Astrocyte of the spinal cord (primary cell): ENCODE data around the gene AOPEP.

Experiments
- DNase-seq: peaks from one replicate; pipeline ENCODE4 v3.0.0; 2011; ENCODE audit warnings: low read depth, low spot score
- H3K4me3 ChIP-seq: 2 replicates; pipeline ENCODE4 v1.5.1; 2011; ENCODE audit warnings: low read depth, mild to moderate bottlenecking, low read length, moderate library complexity
- in situ Hi-C: cut with HindIII; loops from 2 replicates; pipeline ENCODE4 v1.10.0; 2017; ENCODE audit warnings: low sequenced_read_pairs
- TF ChIP-seq, protein P1 (sequence below): IDR thresholded peaks from 2 replicates; pipeline ENCODE4 v1.5.1; 2012; ENCODE audit warnings: low read depth, mild to moderate bottlenecking, low read length, inconsistent platforms

Gene AOPEP

GRCh38 chr9:94993821-94994165 is 267.3 kb downstream of the AOPEP start:
- in situ Hi-C loops, result no loop called here
- TF ChIP-seq, protein P1, sequence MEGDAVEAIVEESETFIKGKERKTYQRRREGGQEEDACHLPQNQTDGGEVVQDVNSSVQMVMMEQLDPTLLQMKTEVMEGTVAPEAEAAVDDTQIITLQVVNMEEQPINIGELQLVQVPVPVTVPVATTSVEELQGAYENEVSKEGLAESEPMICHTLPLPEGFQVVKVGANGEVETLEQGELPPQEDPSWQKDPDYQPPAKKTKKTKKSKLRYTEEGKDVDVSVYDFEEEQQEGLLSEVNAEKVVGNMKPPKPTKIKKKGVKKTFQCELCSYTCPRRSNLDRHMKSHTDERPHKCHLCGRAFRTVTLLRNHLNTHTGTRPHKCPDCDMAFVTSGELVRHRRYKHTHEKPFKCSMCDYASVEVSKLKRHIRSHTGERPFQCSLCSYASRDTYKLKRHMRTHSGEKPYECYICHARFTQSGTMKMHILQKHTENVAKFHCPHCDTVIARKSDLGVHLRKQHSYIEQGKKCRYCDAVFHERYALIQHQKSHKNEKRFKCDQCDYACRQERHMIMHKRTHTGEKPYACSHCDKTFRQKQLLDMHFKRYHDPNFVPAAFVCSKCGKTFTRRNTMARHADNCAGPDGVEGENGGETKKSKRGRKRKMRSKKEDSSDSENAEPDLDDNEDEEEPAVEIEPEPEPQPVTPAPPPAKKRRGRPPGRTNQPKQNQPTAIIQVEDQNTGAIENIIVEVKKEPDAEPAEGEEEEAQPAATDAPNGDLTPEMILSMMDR, result no peak
- H3K4me3 ChIP-seq, result no peak overlapping the region
- no peak for DNase-seq

- H3K4me3 ChIP-seq, result no peak overlapping the region
- in situ Hi-C loops, result no loop called here
- TF ChIP-seq, protein P1, result no peak
- no peak for DNase-seq
Measured at GRCh38 chr9:94995048-94995693, 268.7 kb downstream of the AOPEP start.

DNA sequence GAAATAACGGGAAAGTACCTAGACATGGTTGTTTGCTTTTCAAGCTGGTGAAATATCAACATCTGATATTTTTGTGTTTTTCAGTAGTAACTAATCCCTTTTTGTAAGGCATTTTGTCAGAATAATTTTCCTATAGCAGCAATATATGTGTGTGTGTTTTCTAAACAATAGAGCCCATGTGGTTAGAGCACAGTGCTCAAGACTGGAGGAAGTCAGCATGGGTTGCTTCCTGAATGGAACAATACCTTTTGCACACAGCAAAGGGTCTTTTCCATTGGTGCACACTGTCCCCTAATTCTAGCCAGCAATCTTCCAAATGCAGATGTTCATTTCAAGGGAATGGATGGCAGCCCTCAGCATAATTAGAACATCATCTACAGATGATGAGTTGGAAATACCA is 270.1 kb downstream of the AOPEP start:
- no peak for DNase-seq
- in situ Hi-C loops, result no loop called here
- TF ChIP-seq, protein P1, result no peak
- H3K4me3 ChIP-seq, result no peak overlapping the region

DNA sequence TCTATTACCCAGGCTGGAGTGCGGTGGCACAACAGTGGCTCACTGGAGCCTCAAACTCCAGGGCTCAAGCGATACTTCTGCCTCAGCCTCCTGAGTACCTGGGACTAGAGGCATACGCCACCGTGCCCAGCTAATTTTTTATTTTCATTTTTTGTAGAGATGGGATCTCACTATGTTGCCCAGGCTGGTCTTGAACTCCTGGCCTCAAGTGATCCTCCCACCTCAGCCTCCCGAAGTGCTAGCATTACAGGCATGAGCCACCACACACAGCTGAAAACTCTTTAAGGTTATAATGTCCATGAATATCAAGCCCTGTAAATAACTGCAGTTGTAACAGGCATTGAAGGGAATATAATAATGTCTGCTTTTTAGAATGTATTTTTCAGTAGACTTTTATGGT is 271.2 kb downstream of the AOPEP start:
- DNase-seq, result no peak
- TF ChIP-seq, protein P1, result no peak
- H3K4me3 ChIP-seq, result no peak overlapping the region
- in situ Hi-C loops, result no loop called here

DNA sequence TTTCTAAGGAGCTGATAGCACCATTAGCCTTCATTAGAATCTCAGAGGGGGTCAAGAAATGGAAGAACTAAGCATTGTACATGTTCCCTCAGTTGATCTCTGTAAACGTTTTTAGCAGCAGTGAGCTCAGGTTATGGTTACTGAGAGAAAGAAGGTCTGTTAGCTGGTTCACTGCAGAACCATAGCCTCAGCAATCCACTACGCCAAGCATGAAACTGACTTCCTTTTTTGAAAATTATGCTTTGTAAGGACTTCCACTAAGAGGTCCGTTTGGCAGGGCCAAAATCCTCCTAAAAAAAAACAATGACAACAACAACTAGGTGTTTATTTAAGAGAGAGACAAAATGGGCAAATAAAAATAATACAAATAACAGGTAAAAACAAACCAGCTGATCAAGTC is 273.3 kb downstream of the AOPEP start:
- DNase-seq, result no peak
- TF ChIP-seq, protein P1, result no peak
- in situ Hi-C loops, result no loop called here
- no peak overlapping the region for H3K4me3 ChIP-seq

DNA sequence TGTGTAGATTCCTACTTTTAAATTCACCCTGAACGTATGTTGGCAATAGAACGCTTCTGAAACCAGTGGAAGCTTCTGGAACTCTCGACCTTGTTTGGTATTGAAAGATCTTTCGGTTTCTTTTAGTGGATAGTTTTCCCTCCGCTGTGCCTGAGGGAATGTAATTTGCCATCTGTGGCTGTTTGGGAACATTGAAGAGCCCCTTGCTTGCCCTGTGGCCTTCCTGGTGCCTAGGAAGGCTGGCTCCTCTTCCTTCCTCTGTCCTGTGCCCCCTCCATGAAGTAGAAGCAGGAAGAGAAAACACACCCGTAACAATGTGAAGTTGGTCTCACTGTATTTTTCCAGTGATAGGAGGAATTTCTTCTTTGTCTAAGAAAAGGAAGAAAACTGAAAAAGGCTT is 274.3 kb downstream of the AOPEP start:
- in situ Hi-C loops, result no loop called here
- TF ChIP-seq, protein P1, result no peak
- no peak for DNase-seq
- H3K4me3 ChIP-seq, result no peak overlapping the region

DNA sequence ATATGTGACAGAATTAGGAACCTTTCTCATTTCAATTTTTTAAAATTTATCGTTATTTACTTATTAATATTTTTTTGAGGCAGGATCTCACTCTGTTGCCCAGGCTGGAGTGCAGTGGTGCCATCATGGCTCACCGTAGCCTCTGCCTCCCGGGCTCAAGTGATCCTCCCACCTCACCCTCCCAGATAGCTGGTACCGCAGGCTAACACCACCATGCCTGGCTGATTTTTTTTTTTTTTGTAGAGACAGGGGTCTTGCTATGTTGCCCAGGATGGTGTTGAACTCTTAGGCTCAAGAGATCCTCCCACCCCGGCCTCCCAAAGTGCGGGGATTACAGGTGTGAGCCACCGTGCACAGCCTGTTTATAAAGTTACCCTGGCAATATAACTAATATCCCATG is 275.2 kb downstream of the AOPEP start:
- TF ChIP-seq, protein P1, result no peak
- in situ Hi-C loops, result no loop called here
- no peak for DNase-seq
- H3K4me3 ChIP-seq, result no peak overlapping the region
